ENCODE data around the gene CRIP2. TPM values are rescaled to one million over a fixed set of nuclear protein-coding genes. Genes with fewer than 3 reads are reported as not detected.

CRIP2 gene
- total and polyA plus RNA-seq, 2 experiments from 2014 or later: 3.4 to 9.6 TPM

DNA sequence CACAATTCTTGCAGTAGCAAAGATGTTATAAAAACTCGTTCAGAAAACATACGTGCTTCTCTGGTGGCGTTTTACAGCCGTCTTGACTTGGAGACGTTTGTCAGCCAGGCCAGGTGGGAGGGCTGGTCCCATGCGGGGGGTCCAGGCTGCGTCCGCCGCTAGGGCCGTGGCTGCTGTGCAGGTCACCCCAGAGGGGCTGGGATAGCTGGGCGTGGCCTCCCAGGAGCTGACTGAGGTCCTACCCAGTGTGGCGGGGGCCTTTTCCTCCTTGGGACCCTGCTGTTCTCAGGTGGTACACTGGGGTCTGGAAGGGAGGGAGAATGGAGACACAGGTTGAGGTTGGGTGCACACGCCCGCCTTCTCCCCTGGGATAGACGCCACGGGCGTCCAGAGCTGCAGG lies 29.8 kb upstream of the CRIP2 start (continued):
- TF ChIP-seq, protein P1, sequence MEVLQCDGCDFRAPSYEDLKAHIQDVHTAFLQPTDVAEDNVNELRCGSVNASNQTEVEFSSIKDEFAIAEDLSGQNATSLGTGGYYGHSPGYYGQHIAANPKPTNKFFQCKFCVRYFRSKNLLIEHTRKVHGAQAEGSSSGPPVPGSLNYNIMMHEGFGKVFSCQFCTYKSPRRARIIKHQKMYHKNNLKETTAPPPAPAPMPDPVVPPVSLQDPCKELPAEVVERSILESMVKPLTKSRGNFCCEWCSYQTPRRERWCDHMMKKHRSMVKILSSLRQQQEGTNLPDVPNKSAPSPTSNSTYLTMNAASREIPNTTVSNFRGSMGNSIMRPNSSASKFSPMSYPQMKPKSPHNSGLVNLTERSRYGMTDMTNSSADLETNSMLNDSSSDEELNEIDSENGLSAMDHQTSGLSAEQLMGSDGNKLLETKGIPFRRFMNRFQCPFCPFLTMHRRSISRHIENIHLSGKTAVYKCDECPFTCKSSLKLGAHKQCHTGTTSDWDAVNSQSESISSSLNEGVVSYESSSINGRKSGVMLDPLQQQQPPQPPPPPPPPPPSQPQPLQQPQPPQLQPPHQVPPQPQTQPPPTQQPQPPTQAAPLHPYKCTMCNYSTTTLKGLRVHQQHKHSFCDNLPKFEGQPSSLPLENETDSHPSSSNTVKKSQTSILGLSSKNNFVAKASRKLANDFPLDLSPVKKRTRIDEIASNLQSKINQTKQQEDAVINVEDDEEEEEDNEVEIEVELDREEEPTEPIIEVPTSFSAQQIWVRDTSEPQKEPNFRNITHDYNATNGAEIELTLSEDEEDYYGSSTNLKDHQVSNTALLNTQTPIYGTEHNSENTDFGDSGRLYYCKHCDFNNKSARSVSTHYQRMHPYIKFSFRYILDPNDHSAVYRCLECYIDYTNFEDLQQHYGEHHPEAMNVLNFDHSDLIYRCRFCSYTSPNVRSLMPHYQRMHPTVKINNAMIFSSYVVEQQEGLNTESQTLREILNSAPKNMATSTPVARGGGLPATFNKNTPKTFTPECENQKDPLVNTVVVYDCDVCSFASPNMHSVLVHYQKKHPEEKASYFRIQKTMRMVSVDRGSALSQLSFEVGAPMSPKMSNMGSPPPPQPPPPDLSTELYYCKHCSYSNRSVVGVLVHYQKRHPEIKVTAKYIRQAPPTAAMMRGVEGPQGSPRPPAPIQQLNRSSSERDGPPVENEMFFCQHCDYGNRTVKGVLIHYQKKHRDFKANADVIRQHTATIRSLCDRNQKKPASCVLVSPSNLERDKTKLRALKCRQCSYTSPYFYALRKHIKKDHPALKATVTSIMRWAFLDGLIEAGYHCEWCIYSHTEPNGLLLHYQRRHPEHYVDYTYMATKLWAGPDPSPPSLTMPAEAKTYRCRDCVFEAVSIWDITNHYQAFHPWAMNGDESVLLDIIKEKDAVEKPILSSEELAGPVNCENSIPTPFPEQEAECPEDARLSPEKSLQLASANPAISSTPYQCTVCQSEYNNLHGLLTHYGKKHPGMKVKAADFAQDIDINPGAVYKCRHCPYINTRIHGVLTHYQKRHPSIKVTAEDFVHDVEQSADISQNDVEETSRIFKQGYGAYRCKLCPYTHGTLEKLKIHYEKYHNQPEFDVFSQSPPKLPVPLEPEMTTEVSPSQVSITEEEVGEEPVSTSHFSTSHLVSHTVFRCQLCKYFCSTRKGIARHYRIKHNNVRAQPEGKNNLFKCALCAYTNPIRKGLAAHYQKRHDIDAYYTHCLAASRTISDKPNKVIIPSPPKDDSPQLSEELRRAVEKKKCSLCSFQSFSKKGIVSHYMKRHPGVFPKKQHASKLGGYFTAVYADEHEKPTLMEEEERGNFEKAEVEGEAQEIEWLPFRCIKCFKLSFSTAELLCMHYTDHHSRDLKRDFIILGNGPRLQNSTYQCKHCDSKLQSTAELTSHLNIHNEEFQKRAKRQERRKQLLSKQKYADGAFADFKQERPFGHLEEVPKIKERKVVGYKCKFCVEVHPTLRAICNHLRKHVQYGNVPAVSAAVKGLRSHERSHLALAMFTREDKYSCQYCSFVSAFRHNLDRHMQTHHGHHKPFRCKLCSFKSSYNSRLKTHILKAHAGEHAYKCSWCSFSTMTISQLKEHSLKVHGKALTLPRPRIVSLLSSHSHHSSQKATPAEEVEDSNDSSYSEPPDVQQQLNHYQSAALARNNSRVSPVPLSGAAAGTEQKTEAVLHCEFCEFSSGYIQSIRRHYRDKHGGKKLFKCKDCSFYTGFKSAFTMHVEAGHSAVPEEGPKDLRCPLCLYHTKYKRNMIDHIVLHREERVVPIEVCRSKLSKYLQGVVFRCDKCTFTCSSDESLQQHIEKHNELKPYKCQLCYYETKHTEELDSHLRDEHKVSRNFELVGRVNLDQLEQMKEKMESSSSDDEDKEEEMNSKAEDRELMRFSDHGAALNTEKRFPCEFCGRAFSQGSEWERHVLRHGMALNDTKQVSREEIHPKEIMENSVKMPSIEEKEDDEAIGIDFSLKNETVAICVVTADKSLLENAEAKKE (CRISPR knock-in tag; IDR thresholded peaks at IDR 0.05): no peak
- TF ChIP-seq NANOG (IDR thresholded peaks at IDR 0.05; ENCODE audit: borderline replicate concordance): no peak

- Histone ChIP-seq H3K9me2 (ENCODE audit: insufficient read depth) (no peaks in the 10 kb centered on the region), H3F3A (replicated peaks; ENCODE audit: low read depth) (0 out of 2 replicates have a peak, but pooled peaks cover 3% of the 10 kb centered on the region), H4K20me1 (replicated peaks; ENCODE audit: insufficient read depth) (peaks cover 13% of the 10 kb centered on the region), H3K27ac (ENCODE audit: low read depth) (0 out of 2 replicates have a peak overlapping the region, but pooled peaks have one; percentile 32), H3K4me1 (ENCODE audit: insufficient read depth) (no peaks in the 10 kb centered on the region), H3K36me3 (ENCODE audit: insufficient read depth) (peaks cover 4% of the 10 kb centered on the region), H3K4me3 (no peak overlapping the region), H3K27me3 (ENCODE audit: insufficient read depth) (no peaks in the 10 kb centered on the region), H3K79me2 (replicated peaks; ENCODE audit: insufficient read depth) (peaks cover 11% of the 10 kb centered on the region; the same call in 1 of the 2 replicates), H3K4me2 (no peak overlapping the region), H2AFZ (no peak overlapping the region)
- H3K4me3 Mint-ChIP-seq: no peak overlapping the region
- H3K27ac Mint-ChIP-seq: no peak overlapping the region
- H3K9me3 Mint-ChIP-seq: no peaks in the 10 kb centered on the region
- H3K27me3 Mint-ChIP-seq (ENCODE audit: insufficient read depth, low read depth, poor library complexity): peaks cover 11% of the 10 kb centered on the region
- ATAC-seq (no peak), DNase-seq (ENCODE audit: low spot score) (no peak)
- peaks cover 22% of the 10 kb centered on the region for H3K36me3 Mint-ChIP-seq (ENCODE audit: low read depth)
- TF ChIP-seq POLR2AphosphoS5 (IDR thresholded peaks at IDR 0.05; ENCODE audit: low read depth) (0 out of 2 replicates have a peak, but pooled peaks have one; percentile 4), REST (IDR thresholded peaks at IDR 0.05; ENCODE audit: unreplicated experiment) (no peak), EZH2 (IDR thresholded peaks at IDR 0.05; ENCODE audit: low read depth, unreplicated experiment) (no peak)
- peaks cover 3% of the 10 kb centered on the region; the same call in 1 of the 3 replicates for H3K4me1 Mint-ChIP-seq
Measured at GRCh38 chr14:105445290-105445689, 29.3 kb upstream of the CRIP2 start.

All from GM23338 (cell line).